GM18909 (cell line): Measurements from ENCODE around the gene BBOX1.
"Not testable (repeated sequence)": the region's sequence is repeated elsewhere in the genome, so short reads cannot be mapped to it uniquely, and the experiment has no call there.

Experiments
- ATAC-seq: cut with Tn5 transposase; IDR thresholded peaks from one replicate; pipeline ENCODE4 v1.9.1; 2021; ENCODE audit warnings: mild to moderate bottlenecking; ENCODE audit not compliant: unreplicated experiment, poor library complexity

BBOX1 gene, protein sequence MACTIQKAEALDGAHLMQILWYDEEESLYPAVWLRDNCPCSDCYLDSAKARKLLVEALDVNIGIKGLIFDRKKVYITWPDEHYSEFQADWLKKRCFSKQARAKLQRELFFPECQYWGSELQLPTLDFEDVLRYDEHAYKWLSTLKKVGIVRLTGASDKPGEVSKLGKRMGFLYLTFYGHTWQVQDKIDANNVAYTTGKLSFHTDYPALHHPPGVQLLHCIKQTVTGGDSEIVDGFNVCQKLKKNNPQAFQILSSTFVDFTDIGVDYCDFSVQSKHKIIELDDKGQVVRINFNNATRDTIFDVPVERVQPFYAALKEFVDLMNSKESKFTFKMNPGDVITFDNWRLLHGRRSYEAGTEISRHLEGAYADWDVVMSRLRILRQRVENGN

GRCh38 chr11:27040302-27041115, at the start of gene BBOX1:
BBOX1 (plus strand) TSS chr11:27040815; CDS start chr11:27055431, 14,616 bp downstream.
- ATAC-seq, result no peak

- no peak for ATAC-seq
Observed at GRCh38 chr11:26992031-26992541, 48.5 kb upstream of the BBOX1 start.

GRCh38 chr11:26993965-26994457, 46.6 kb upstream of the BBOX1 start, which contains the start of gene FIBIN:
FIBIN (plus strand) TSS chr11:26994112; CDS start chr11:26994527, 415 bp downstream.
- no peak for ATAC-seq

DNA sequence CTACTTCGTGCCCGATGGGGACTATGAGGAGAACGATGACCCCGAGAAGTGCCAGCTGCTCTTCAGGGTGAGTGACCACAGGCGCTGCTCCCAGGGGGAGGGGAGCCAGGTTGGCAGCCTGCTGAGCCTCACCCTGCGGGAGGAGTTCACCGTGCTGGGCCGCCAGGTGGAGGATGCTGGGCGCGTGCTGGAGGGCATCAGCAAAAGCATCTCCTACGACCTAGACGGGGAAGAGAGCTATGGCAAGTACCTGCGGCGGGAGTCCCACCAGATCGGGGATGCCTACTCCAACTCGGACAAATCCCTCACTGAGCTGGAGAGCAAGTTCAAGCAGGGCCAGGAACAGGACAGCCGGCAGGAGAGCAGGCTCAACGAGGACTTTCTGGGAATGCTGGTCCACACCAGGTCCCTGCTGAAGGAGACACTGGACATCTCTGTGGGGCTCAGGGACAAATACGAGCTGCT, 46.0 kb upstream of the BBOX1 start:
- no peak for ATAC-seq

DNA sequence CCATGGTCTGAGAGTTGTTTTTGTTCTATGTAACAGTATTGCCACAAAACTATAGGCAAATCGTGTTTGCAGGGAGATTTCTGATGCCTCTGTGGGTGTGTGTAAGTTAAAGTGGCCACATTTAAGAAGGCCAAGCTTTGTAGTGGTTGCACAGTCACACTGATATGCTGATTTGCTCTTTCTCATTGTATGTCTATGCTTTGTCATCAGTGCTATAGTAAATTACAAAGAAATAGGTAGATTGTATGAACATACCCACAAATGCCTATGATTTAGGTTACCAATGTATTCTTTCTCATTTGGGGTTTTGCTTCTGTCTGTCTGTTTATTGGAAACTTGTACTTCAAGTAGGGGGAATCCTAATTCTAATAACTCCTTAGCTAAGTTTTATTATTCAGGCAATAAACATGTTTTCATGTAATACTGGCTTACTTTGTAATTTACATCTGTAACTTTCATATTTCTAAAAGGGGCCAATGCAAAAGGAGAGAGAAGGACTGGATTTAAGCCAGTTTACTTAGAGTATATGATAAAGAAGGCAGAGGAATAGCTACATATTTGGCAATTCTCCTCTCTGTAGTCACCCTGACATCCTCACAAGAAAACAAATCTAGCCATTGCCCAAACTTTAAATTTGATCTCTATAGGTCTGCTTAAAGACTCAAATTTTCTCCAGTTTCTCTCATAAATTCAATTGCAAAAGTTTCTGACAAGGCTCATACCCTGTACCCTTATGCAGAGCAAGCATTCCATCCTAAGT, 44.7 kb upstream of the BBOX1 start:
- ATAC-seq, result no peak

GRCh38 chr11:26997378-26997777, 43.2 kb upstream of the BBOX1 start:
- ATAC-seq, result no peak

DNA sequence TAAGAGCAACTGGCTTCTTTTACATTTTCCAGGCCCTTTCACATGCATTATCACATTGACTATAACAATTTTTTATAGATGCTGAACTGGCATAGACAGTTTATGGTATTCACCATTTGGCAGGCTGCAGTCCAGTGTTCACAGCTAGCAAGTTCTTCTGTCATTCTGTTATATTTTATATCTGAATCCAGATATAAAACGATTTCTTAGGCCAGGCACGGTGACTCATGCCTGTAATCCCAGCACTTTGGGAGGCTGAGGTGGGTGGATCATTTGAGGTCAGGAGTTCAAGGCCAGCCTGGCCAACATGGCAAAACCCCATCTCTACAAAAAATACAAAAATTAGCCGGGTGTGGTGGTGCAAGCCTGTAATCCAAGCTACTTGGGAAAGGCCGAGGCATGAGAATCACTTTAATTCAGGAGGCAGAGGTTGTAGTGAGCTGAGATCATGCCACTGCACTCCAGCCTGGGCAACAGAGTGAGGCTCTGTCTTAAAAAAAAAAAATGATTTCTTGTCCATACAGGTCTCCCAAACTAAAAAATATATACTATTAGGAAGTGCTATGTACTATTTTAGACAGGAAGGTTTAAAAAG, 39.4 kb upstream of the BBOX1 start:
- ATAC-seq, result not testable (repeated sequence)

- no peak for ATAC-seq
Observed at GRCh38 chr11:27002431-27002830, 38.2 kb upstream of the BBOX1 start.

DNA sequence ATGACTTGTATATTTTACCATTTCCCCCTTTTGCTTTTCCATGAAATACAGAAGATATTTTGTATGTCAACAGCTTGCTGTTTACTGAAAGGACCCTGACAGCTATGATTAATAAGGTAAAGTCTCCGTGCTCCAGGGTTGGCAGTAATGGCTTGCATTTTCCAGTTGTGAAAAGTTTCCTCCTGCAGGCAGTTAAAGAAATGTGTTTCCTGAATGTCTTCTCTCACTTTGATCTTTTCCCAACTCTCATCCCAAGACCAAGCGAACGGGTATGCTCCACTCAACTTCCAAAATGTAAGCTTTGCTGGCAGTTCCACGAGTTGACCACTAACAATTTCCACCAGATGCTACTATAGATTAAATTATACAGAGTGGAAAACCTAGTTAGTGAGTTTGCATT, 37.8 kb upstream of the BBOX1 start:
- ATAC-seq, result no peak

DNA sequence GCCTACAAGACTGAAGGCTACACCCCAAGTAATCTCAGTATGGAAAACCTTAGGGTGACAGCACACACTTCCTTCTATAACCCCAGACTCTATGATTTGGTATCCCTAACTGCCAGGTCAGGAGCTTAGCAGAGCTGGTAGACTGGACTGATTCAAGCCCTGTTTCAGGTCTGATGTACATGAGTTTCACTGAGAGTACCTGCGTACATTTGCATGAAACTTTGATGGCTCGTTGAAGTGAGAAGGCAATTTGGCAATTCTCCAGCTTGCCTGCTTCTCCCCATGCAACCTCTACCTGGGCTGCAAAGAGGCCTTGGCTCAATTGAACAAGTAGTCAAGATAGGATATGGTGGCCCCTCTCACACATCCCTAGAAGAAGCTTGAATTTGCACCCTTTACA, 36.5 kb upstream of the BBOX1 start:
- no peak for ATAC-seq

GRCh38 chr11:27008811-27009535, 31.6 kb upstream of the BBOX1 start:
- ATAC-seq, result no peak

GRCh38 chr11:27011560-27012233, 28.9 kb upstream of the BBOX1 start:
- no peak for ATAC-seq

DNA sequence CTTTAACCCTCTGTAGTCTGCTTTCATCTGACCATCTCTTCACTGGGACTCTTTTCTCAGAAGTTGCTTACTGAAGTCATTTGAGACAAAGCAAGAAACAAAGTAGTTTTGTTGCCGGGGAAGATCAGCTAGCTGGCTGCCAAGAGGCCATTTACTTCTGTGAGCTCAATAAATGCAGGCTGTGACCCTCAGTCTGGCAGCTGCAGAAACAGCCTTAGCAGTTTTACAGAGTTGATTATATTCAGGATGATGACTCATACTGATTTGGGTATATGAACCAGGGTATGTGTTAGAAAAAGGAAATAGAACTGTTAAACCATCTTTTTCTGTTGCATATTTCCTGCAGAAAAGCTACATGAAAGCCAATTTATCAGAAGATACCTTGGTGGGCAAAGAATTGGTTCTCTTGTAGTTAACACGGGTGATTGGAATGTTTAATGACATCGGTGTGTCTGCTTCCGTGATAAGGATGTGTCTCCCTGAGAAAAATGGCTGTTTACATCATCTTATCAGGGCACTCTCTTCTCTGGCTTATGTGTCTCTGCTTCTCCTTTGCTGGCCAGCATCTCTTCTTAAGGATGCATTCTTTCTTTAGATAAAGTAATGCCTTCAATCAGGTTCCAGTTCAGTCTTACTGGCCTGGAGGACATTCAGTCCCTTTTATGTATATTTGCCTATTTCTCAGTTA, 28.2 kb upstream of the BBOX1 start:
- no peak for ATAC-seq

DNA sequence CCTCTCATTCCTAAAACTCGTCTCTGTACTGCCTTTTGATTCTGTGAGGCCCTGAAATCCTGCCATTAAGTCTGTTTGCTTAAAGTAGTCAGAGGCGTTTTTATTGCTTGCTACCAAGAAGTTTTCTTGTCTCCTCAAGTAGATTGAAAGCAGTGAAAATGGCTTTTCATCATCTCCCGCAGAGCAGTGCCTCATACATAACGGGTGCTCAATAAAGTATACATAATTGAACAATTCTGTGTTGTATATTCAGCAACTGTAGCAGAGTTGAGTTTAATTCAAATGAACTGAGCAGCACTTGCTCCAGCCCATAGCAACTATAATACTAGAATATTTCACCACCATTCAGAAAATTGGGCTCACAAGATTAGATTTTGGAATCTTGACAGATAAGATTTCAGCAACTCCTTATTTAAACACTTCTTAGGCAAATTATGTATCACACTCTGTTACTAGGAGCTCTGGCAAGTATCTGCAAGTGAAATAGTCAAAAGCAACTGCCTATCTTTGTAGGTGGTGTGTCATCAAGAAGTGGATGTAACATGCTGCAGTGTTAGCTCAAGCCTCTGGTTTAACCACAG, 26.7 kb upstream of the BBOX1 start:
- no peak for ATAC-seq

- ATAC-seq, result no peak
Observed at GRCh38 chr11:27018902-27019529, 21.6 kb upstream of the BBOX1 start.

DNA sequence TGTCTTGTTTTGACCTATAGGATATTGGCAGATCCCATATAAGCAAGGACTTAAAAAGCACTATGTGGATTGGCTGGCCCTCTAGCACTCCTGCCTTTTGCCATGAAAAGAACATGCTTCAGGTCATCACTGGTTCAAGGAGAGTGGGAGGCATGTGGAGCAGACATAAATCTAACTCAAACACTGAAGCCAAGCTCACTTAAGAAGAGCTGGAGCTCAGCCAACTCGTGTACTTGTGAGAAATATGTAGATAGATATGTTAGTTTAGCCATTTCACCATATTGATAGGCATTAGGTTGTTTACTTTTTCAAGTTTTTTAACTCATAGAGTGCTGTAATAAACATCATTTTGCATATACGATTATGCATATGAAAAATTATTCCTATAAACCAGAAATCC, 19.9 kb upstream of the BBOX1 start:
- no peak for ATAC-seq

DNA sequence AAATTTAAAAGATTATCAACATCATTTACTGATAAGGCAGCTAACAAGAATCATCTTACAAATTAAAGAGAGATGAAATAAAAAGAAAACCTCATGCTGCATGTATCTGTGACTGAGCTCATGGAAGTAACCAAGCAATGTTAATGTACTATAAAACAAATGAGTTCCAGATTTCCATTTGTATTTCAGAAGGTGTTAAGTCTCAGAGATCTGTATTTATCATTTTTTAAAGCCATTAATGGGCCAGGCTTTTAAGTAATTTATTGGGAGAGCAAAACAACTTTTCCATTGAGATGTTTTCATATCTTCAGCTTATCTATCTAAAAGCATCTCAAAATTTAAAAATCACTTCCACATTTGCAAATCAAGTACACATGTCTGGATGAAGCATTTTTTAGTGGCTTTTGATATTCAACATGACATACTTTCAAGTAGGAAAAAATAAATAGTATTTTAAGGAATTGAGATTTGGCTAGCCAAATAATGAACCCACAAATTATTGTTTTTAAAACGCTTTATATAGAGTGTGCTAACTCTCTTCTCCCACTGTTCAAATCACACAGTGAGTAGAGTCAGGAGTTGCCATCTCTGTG, 17.9 kb upstream of the BBOX1 start:
- no peak for ATAC-seq
